Breast epithelium (tissue), 4 donors: ENCODE data around the gene CYB5D1. TPM values are rescaled to one million over a fixed set of nuclear protein-coding genes. Genes with fewer than 3 reads are reported as not detected.
A peak's percentile ranks its signal among the peaks of the same experiment; 100 is the strongest.

ENCODE experiments used
- DNase-seq, 2 donors: peaks; one replicate each; pipeline ENCODE4 v3.0.0-alpha.2; 2019; ENCODE audit warnings: low spot score in 2 of 2
- H3K27ac ChIP-seq, 2 donors: fragments of 200-600 bp; sonication (generic) in 1 of 2; one replicate each; pipeline ENCODE4 v1.5.1; 2016 to 2019; ENCODE audit warnings: mild to moderate bottlenecking in 1 of 2
- H3K27me3 ChIP-seq, 2 donors: fragments of 200-600 bp; sonication (generic) in 1 of 2; one replicate each; pipeline versions ENCODE4 v1.5.1 to v1.6.0; 2017 to 2019; ENCODE audit warnings: control low read depth in 1 of 2, mild to moderate bottlenecking in 1 of 2
- H3K36me3 ChIP-seq: fragments of 200-600 bp; one replicate; pipeline ENCODE4 v1.5.1; 2019
- H3K4me1 ChIP-seq, 2 donors: fragments of 200-600 bp; sonication (generic); one replicate each; pipeline ENCODE4 v1.5.1; 2016 to 2019; ENCODE audit warnings: control low read depth in 1 of 2
- H3K4me3 ChIP-seq, 3 donors: fragments of 200-600 bp; sonication (generic); 1 replicate in 2 of 3; 2 replicates in 1 of 3; pipeline ENCODE4 v1.5.1; 2016 to 2019; ENCODE audit warnings: mild to moderate bottlenecking in 3 of 3, moderate library complexity in 2 of 3
- H3K9me3 ChIP-seq, 2 donors: fragments of 200-600 bp; sonication (generic) in 1 of 2; one replicate each; pipeline ENCODE4 v1.5.1; 2016 to 2019; ENCODE audit warnings: control low read depth in 1 of 2
- POLR2A ChIP-seq: fragments of 450-650 bp; IDR thresholded peaks from one replicate; pipeline ENCODE4 v1.6.1; 2016; ENCODE audit warnings: antibody characterized with exemption, mild to moderate bottlenecking, moderate library complexity
- POLR2AphosphoS5 ChIP-seq, 3 donors: sonication (generic); formaldehyde crosslinking; IDR thresholded peaks; one replicate each; pipeline ENCODE4 v1.6.1; 2017; ENCODE audit warnings: antibody characterized with exemption in 3 of 3
- intact Hi-C: fragments of 100-400 bp; cut with DNase I; formaldehyde crosslinking; loops from one replicate; pipeline ENCODE4 v1.15.1; 2023; ENCODE audit warnings: low total_unique reads
- total RNA-seq, 3 donors: library from RNA; depleted of rRNA; stranded (reverse); fragments of >200 nt; gene quantifications; one replicate each; pipeline ENCODE4 v1.1.0, GENCODE V29; 2016
- TF ChIP-seq, protein P1 (sequence below), 3 donors: fragments of 450-650 bp; IDR thresholded peaks; one replicate each; pipeline ENCODE4 v1.5.1; 2016 to 2017; ENCODE audit warnings: antibody characterized with exemption in 3 of 3, mild to moderate bottlenecking in 3 of 3, moderate library complexity in 3 of 3

Gene CYB5D1
- total RNA-seq, 3 donors from 2014 or later, result 8.2 to 20.5 (median 13.4) TPM

DNA sequence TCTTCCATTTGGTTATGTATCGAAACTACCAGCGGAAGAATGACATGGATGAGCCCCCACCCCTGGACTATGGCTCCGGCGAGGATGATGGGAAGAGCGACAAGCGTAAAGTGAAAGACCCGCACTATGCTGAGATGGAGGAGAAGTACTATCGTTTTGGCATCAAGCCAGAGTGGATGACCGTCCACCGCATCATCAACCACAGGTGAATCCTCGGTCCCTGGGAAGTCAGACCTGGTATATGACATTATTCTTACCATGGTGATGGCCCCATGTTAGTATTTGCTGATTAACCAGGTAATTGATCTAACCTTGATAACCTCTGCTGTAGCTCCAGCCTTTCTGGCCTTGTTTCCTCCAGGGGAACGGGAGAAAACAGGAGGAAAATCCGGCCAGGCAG, 39.3 kb downstream of the CYB5D1 start:
- H3K27ac ChIP-seq, result no peak overlapping the region
- DNase-seq, result no peak
- H3K36me3 ChIP-seq, result peaks cover 7% of the 10 kb centered on the region
- intact Hi-C loops, result no loop called here
- H3K4me3 ChIP-seq, result no peak overlapping the region
- no peaks in the 10 kb centered on the region for H3K9me3 ChIP-seq
- H3K27me3 ChIP-seq, result no peaks in the 10 kb centered on the region
- H3K4me1 ChIP-seq, result no peaks in the 10 kb centered on the region
- TF ChIP-seq POLR2AphosphoS5 (IDR thresholded peaks at IDR 0.05), result no peak
- TF ChIP-seq POLR2A, result no peak
- TF ChIP-seq, protein P1, sequence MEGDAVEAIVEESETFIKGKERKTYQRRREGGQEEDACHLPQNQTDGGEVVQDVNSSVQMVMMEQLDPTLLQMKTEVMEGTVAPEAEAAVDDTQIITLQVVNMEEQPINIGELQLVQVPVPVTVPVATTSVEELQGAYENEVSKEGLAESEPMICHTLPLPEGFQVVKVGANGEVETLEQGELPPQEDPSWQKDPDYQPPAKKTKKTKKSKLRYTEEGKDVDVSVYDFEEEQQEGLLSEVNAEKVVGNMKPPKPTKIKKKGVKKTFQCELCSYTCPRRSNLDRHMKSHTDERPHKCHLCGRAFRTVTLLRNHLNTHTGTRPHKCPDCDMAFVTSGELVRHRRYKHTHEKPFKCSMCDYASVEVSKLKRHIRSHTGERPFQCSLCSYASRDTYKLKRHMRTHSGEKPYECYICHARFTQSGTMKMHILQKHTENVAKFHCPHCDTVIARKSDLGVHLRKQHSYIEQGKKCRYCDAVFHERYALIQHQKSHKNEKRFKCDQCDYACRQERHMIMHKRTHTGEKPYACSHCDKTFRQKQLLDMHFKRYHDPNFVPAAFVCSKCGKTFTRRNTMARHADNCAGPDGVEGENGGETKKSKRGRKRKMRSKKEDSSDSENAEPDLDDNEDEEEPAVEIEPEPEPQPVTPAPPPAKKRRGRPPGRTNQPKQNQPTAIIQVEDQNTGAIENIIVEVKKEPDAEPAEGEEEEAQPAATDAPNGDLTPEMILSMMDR (IDR thresholded peaks at IDR 0.05), result no peak

DNA sequence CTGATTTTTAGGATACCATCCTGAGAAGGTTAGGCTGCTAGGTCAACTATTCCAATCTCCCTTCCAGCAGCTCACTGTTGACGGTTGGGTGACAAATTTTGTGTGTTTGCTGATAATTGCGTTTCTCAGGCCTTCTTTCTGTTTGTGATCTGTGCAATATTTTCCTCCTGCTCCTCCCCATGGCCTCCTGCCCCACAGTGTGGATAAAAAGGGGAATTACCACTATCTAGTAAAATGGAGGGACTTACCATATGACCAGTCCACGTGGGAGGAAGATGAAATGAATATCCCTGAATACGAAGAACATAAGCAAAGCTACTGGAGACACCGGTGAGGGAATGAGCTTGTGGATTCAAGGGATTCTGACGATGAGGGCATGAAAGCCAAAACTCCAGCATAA, 40.0 kb downstream of the CYB5D1 start:
- H3K36me3 ChIP-seq, result peaks cover 7% of the 10 kb centered on the region
- no peaks in the 10 kb centered on the region for H3K27me3 ChIP-seq
- no peak for DNase-seq
- H3K4me3 ChIP-seq, result no peak overlapping the region
- no peaks in the 10 kb centered on the region for H3K9me3 ChIP-seq
- intact Hi-C loops, result loop anchor here (1.0 kb wide), 1 partner anchor 49 kb away; no protein-coding TSS in a partner anchor
- no peaks in the 10 kb centered on the region for H3K4me1 ChIP-seq
- no peak for TF ChIP-seq POLR2AphosphoS5 (IDR thresholded peaks at IDR 0.05)
- no peak for TF ChIP-seq POLR2A
- TF ChIP-seq, protein P1 (IDR thresholded peaks at IDR 0.05), result peak in 2 of 3 donors; percentile 44 to 67
- H3K27ac ChIP-seq, result no peak overlapping the region

DNA sequence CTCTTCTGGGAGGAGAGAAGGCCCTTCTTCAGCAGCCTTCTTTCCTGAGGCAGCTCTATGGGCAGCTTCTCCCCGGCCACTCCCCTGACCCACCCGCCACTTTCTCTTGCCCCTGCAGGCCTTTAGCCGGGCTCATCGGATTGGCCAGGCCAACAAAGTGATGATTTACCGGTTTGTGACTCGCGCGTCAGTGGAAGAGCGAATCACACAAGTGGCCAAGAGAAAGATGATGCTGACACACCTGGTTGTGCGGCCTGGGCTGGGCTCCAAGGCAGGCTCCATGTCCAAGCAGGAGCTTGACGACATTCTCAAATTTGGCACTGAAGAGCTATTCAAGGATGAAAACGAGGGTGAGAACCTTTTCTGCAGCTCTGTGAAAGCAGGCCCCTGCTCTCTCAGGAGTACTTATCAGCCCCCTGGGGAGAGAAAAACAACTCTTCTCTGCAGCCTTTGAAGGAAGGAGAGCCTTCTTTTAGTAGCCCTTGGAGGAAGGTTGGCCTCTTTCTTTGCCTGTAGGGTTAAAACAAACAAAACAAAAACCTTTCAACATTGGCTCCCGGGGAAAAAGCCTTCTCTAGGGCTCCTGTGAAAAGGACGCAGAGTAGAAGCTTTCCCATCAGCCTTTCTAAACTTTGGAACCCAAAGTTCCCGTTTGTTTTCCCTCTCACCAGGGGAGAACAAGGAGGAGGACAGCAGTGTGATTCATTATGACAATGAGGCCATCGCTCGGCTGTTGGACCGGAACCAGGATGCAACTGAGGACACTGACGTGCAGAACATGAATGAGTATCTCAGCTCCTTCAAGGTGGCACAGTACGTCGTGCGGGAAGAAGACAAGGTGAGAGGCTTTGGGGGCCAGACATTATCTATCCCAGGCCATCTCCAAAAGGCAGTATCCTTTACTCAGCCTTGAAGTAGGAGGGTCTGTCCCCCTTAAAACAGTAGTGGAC, 45.6 kb downstream of the CYB5D1 start:
- DNase-seq, result no peak
- peaks cover 7% of the 10 kb centered on the region for H3K36me3 ChIP-seq
- TF ChIP-seq POLR2A, result no peak
- TF ChIP-seq, protein P1 (IDR thresholded peaks at IDR 0.05), result no peak
- TF ChIP-seq POLR2AphosphoS5 (IDR thresholded peaks at IDR 0.05), result no peak
- intact Hi-C loops, result no loop called here
- no peaks in the 10 kb centered on the region for H3K27me3 ChIP-seq
- no peaks in the 10 kb centered on the region for H3K4me1 ChIP-seq
- no peaks in the 10 kb centered on the region for H3K9me3 ChIP-seq
- H3K4me3 ChIP-seq, result no peak overlapping the region
- H3K27ac ChIP-seq, result no peak overlapping the region

DNA sequence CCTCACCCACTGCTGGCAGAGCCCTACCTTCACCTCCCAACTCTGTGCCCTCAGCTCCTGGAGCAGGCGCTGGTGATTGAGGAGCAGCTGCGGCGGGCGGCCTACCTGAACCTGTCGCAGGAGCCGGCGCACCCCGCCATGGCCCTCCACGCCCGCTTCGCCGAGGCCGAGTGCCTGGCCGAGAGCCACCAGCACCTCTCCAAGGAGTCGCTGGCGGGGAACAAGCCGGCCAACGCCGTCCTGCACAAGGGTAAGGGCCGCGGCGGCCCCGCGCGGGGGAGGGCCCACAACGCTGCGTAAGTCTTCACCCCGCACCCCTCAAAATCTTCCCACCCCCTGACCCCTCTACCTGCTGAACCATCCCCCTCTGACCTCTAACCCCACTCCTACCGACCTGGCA, 51.3 kb downstream of the CYB5D1 start:
- intact Hi-C loops, result loop anchor here (5.0 kb wide), 1 partner anchor 518 kb away; no protein-coding TSS in a partner anchor
- no peaks in the 10 kb centered on the region for H3K27me3 ChIP-seq
- H3K4me3 ChIP-seq, result no peak overlapping the region
- no peaks in the 10 kb centered on the region for H3K9me3 ChIP-seq
- no peaks in the 10 kb centered on the region for H3K4me1 ChIP-seq
- TF ChIP-seq POLR2AphosphoS5 (IDR thresholded peaks at IDR 0.05), result no peak
- TF ChIP-seq, protein P1 (IDR thresholded peaks at IDR 0.05), result no peak
- no peak for TF ChIP-seq POLR2A
- no peak for DNase-seq
- peaks cover 6% of the 10 kb centered on the region for H3K36me3 ChIP-seq
- no peak overlapping the region for H3K27ac ChIP-seq

DNA sequence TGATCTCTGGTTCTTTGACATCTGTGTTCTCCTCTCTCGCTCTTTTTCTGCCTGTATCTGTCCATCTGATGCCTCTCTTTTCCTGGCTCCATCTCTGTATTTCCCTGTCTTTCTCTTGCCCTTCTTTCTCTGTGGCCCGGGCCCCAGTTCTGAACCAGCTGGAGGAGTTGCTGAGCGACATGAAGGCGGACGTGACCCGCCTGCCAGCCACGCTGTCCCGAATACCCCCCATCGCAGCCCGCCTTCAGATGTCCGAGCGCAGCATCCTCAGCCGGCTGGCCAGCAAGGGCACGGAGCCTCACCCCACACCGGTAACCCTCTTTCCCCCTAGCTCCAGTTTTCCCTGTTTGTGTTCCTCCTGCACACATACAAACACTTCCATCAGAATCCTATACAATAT, 52.5 kb downstream of the CYB5D1 start:
- Histone ChIP-seq H3K36me3 (peaks cover 6% of the 10 kb centered on the region), H3K4me3 (no peak overlapping the region), H3K27me3 (no peaks in the 10 kb centered on the region), H3K9me3 (no peaks in the 10 kb centered on the region), H3K27ac (no peak overlapping the region), H3K4me1 (peaks cover 0 to 5% of the 10 kb centered on the region in 2 donors)
- DNase-seq, result no peak
- intact Hi-C loops, result loop anchor here (10.0 kb wide), 1 partner anchor 45 kb away; no protein-coding TSS in a partner anchor
- TF ChIP-seq POLR2AphosphoS5 (IDR thresholded peaks at IDR 0.05), result no peak
- TF ChIP-seq POLR2A, result no peak
- TF ChIP-seq, protein P1 (IDR thresholded peaks at IDR 0.05), result no peak
